Activated T-helper 2 cell treated with anti-CD3 and anti-CD28 coated beads, Interferon-gamma antibody, Interleukin-2, Interleukin-4, amounts not matched to agents 10 μg/mL and 5 μg/mL and 100 μg/mL, durations not matched to agents 14 hours and 24 hours and 36 hours (primary cell): Measurements from ENCODE around the gene HSH2D. TPM values are rescaled to one million over a fixed set of nuclear protein-coding genes. Genes with fewer than 3 reads are reported as not detected.

Experiments used
- DNase-seq: peaks from one replicate; pipeline ENCODE4 v3.0.0; 2021; ENCODE audit warnings: low spot score
- H3K27ac Mint-ChIP-seq: one replicate; pipeline ENCODE4 v1.8.0; 2021; ENCODE audit warnings: mixed read lengths
- H3K27me3 Mint-ChIP-seq: one replicate; pipeline ENCODE4 v1.8.0; 2021; ENCODE audit warnings: low read depth, mixed read lengths
- H3K36me3 Mint-ChIP-seq: one replicate; pipeline ENCODE4 v1.8.0; 2021; ENCODE audit warnings: low read depth, mixed read lengths
- H3K4me1 Mint-ChIP-seq: one replicate; pipeline ENCODE4 v1.8.0; 2021; ENCODE audit warnings: low read depth, mixed read lengths
- H3K4me3 Mint-ChIP-seq: one replicate; pipeline ENCODE4 v1.8.0; 2021; ENCODE audit warnings: low read depth, mild to moderate bottlenecking, moderate library complexity, mixed read lengths
- H3K9me3 Mint-ChIP-seq: one replicate; pipeline ENCODE4 v1.8.0; 2021; ENCODE audit warnings: mixed read lengths
- intact Hi-C: fragments of 100-400 bp; cut with micrococcal nuclease; formaldehyde crosslinking; loops from one replicate; pipeline ENCODE4 v1.15.1; 2023
- total RNA-seq: library from RNA; stranded (reverse); gene quantifications from 2 replicates; pipeline ENCODE4 v1.2.3, GENCODE V29; 2022

The HSH2D gene
- total RNA-seq, 1 donor from 2014 or later, result 43.5 TPM

GRCh38 chr19:16146112-16146511 is 2.6 kb downstream of the HSH2D start:
- Mint-ChIP-seq H3K4me3 (peak overlapping the region; percentile 75), H3K27ac (peak overlapping the region; percentile 30), H3K36me3 (peaks cover 42% of the 10 kb centered on the region), H3K9me3 (no peaks in the 10 kb centered on the region), H3K27me3 (no peaks in the 10 kb centered on the region), H3K4me1 (peaks cover 32% of the 10 kb centered on the region)
- no peak for DNase-seq
- intact Hi-C loops, result no loop called here

DNA sequence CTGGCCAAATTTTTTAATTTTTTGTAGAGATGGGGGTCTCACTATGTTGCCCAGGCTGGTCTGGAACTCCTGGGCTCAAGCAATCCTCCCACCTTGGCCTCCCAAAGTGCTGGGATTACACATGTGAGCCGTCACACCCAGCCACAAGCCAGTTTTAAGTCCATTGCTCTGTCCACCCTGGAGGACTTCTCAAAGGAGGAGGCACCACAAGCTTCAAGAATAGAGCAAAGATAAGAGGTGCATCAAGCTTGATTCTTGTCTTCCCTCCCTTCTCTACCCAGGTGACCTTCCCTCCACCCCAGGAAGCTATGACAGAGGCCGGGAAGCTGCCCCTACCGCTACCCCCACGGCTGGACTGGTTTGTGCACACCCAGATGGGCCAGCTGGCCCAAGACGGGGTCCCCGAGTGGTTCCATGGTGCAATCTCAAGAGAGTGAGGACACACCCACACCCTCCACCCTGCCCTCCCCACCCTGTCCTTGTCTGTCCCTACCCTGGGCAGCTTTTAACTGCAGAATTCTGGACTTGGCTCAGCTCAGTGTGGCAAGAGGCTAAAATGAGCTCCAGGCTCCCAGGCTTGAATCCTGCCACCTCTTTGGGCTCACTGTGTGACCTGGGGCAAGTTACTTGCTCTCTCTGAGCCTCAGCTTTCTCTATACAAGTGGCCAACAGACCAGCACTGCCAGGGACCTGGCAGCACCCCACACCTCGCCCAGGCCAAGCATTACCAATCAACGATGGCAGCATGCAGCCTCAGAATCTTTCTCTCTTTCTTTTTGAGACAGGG is 5.2 kb downstream of the HSH2D start:
- Mint-ChIP-seq H3K36me3 (peaks cover 63% of the 10 kb centered on the region), H3K4me3 (no peak overlapping the region), H3K27ac (peak overlapping the region; percentile 65), H3K4me1 (peaks cover 22% of the 10 kb centered on the region), H3K9me3 (no peaks in the 10 kb centered on the region), H3K27me3 (no peaks in the 10 kb centered on the region)
- intact Hi-C loops, result no loop called here
- DNase-seq, result no peak

DNA sequence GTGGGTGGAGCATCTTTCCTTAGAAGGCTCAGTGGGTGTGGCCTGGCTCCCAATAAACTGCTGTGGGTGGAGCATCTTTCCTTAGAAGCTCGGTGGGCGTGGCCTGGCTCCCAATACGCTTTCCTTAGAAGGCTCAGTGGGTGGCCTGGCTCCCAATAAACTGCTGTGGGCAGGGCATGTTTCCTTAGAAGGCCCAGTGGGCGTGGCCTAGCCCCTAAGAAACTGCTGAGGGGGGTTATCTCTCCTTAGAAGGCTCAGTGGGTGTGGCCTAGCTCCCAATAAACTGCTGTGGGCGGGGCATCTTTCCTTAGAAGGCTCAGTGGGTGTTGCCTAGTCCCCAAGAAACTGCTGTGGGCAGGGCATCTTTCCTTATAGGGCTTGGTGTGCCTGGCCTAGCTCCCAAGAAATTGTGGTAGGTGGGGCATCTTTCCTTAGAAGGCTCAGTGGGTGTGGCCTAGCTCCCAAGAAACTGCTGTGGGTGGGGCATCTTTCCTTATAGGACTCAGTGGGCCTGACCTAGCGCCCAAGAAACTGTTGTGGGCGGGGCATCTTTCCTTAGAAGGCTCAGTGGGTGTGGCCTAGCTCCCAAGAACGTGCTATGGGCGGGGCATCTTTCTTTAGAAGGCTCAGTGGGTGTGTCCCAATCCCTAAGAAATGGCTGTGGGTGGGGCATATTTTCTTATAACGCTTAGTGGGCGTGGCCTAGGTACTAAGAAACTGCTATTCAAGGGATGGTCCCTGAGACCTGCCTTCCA is 10.3 kb downstream of the HSH2D start:
- Mint-ChIP-seq H3K27me3 (no peaks in the 10 kb centered on the region), H3K9me3 (no peaks in the 10 kb centered on the region), H3K27ac (no peak overlapping the region), H3K4me3 (no peak overlapping the region), H3K36me3 (peaks cover 83% of the 10 kb centered on the region), H3K4me1 (peaks cover 10% of the 10 kb centered on the region)
- intact Hi-C loops, result no loop called here
- DNase-seq, result no peak

- DNase-seq, result no peak
- H3K27me3 Mint-ChIP-seq, result no peaks in the 10 kb centered on the region
- H3K9me3 Mint-ChIP-seq, result no peaks in the 10 kb centered on the region
- no peak overlapping the region for H3K27ac Mint-ChIP-seq
- intact Hi-C loops, result no loop called here
- H3K4me1 Mint-ChIP-seq, result peaks cover 6% of the 10 kb centered on the region
- H3K36me3 Mint-ChIP-seq, result peaks cover 75% of the 10 kb centered on the region
- no peak overlapping the region for H3K4me3 Mint-ChIP-seq
Observed at GRCh38 chr19:16154557-16154956, 11.1 kb downstream of the HSH2D start.

GRCh38 chr19:16155128-16155527 is 11.6 kb downstream of the HSH2D start:
- Mint-ChIP-seq H3K4me1 (peaks cover 6% of the 10 kb centered on the region), H3K36me3 (peaks cover 70% of the 10 kb centered on the region), H3K27ac (peak overlapping the region; percentile 19)

GRCh38 chr19:16156904-16157303 is 13.4 kb downstream of the HSH2D start:
- Mint-ChIP-seq H3K9me3 (no peaks in the 10 kb centered on the region), H3K27ac (no peak overlapping the region), H3K4me1 (peaks cover 21% of the 10 kb centered on the region), H3K4me3 (no peak overlapping the region), H3K36me3 (peaks cover 57% of the 10 kb centered on the region), H3K27me3 (no peaks in the 10 kb centered on the region)
- no peak for DNase-seq
- intact Hi-C loops, result no loop called here

More at GRCh38 chr19:16155128-16155527, 11.6 kb downstream of the HSH2D start:
- no peak for DNase-seq
- intact Hi-C loops, result no loop called here
- no peaks in the 10 kb centered on the region for H3K27me3 Mint-ChIP-seq
- H3K9me3 Mint-ChIP-seq, result no peaks in the 10 kb centered on the region
- no peak overlapping the region for H3K4me3 Mint-ChIP-seq

DNA sequence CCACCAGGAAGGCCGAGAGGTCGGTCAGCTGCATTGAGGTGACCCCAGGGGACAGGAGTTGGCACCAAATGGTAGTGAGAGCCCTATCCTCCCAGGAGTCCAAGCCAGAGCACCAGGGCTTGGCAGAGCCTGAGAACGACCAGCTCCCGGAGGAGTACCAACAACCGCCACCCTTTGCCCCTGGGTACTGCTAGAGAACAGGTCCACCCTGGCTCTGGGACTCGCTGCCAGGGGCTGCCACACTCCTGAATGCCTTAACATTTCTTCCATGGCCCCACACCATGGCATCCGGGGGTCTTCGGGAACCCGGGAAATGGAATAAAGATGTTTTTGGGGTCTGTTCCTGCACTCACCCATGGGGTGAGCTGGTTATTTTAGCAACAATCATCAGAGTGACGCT is 14.1 kb downstream of the HSH2D start:
- no peaks in the 10 kb centered on the region for H3K27me3 Mint-ChIP-seq
- intact Hi-C loops, result no loop called here
- H3K4me3 Mint-ChIP-seq, result no peak overlapping the region
- no peak overlapping the region for H3K27ac Mint-ChIP-seq
- no peak for DNase-seq
- H3K9me3 Mint-ChIP-seq, result no peaks in the 10 kb centered on the region
- peaks cover 23% of the 10 kb centered on the region for H3K4me1 Mint-ChIP-seq
- peaks cover 51% of the 10 kb centered on the region for H3K36me3 Mint-ChIP-seq

DNA sequence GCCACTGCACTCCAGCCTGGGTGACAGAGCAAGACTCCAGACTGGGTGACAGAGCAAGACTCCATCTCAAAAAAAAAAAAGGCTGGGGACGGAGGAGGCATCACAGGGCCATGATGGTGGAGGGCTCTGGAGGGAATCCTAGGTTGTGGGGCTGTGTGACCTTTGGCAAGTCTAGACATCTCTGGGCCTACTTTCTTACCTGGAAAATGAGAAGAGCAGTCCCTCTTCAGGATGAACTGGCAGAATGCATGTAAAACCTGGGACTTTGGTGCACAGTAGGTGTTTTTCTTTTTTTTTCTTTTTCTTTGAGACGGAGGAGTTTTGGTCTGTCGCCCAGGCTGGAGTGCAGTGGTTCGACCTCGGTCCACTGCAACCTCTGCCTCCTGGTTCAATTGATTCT is 16.2 kb downstream of the HSH2D start:
- no peaks in the 10 kb centered on the region for H3K27me3 Mint-ChIP-seq
- intact Hi-C loops, result loop anchor here (2.0 kb wide), 4 partner anchors 15 to 81 kb away; partner anchors contain the start of genes FAM32A and RAB8A
- peaks cover 31% of the 10 kb centered on the region for H3K36me3 Mint-ChIP-seq
- no peak overlapping the region for H3K27ac Mint-ChIP-seq
- DNase-seq, result no peak
- H3K9me3 Mint-ChIP-seq, result no peaks in the 10 kb centered on the region
- H3K4me3 Mint-ChIP-seq, result no peak overlapping the region
- H3K4me1 Mint-ChIP-seq, result peaks cover 23% of the 10 kb centered on the region

DNA sequence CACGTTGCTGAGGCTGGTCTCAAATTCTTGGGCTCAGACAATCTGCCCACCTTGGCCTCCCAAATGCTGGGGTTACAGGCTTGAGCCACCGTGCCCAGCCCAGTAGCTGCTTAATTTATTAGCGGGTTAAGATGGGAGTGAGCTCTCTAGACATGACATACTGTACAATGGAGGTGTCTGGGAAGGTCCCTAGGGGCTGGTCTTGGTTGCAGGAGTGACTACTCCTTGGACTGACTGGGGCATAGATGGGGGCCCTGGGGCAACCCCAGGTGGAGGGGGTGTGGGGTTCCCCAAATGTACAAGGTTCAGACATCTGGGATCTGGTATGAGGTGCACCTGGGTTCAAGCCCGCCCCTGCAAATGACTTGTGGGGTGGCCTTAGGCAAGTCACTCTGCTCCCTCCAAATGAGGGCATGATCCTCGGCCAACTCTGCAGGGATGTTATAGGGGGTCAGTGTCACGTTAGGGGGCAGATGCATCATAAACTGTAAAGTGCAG is 17.0 kb downstream of the HSH2D start:
- no peaks in the 10 kb centered on the region for H3K9me3 Mint-ChIP-seq
- no peak for DNase-seq
- intact Hi-C loops, result loop anchor here (2.0 kb wide), 4 partner anchors 16 to 82 kb away; partner anchors contain the start of genes FAM32A and RAB8A

GRCh38 chr19:16160943-16161560 is 17.6 kb downstream of the HSH2D start:
- no peaks in the 10 kb centered on the region for H3K9me3 Mint-ChIP-seq
- H3K27ac Mint-ChIP-seq, result peak overlapping the region; percentile 80
- H3K27me3 Mint-ChIP-seq, result no peaks in the 10 kb centered on the region
- H3K4me1 Mint-ChIP-seq, result peaks cover 18% of the 10 kb centered on the region
- H3K4me3 Mint-ChIP-seq, result peak overlapping the region; percentile 22
- intact Hi-C loops, result loop anchor here (1.0 to 2.0 kb wide), 5 partner anchors 16 to 82 kb away; partner anchors contain the start of genes FAM32A and RAB8A
- no peak for DNase-seq
- peaks cover 18% of the 10 kb centered on the region for H3K36me3 Mint-ChIP-seq

More for the DNA sequence above, 17.0 kb downstream of the HSH2D start:
- peaks cover 18% of the 10 kb centered on the region for H3K4me1 Mint-ChIP-seq
- H3K27ac Mint-ChIP-seq, result peak overlapping the region; percentile 80
- peaks cover 22% of the 10 kb centered on the region for H3K36me3 Mint-ChIP-seq
- no peaks in the 10 kb centered on the region for H3K27me3 Mint-ChIP-seq
- H3K4me3 Mint-ChIP-seq, result no peak overlapping the region

GRCh38 chr19:16161840-16162239 is 18.4 kb downstream of the HSH2D start:
- Mint-ChIP-seq H3K9me3 (no peaks in the 10 kb centered on the region), H3K4me3 (no peak overlapping the region), H3K4me1 (peaks cover 18% of the 10 kb centered on the region), H3K27ac (peak overlapping the region; percentile 58), H3K27me3 (no peaks in the 10 kb centered on the region), H3K36me3 (peaks cover 12% of the 10 kb centered on the region)
- intact Hi-C loops, result loop anchor here (1.0 to 2.0 kb wide), 5 partner anchors 17 to 83 kb away; partner anchors contain the start of genes FAM32A and RAB8A
- DNase-seq, result no peak

GRCh38 chr19:16164222-16164890 is 20.9 kb downstream of the HSH2D start:
- peaks cover 6% of the 10 kb centered on the region for H3K9me3 Mint-ChIP-seq
- no peak for DNase-seq
- H3K4me1 Mint-ChIP-seq, result peaks cover 27% of the 10 kb centered on the region
- H3K4me3 Mint-ChIP-seq, result no peak overlapping the region
- H3K27me3 Mint-ChIP-seq, result no peaks in the 10 kb centered on the region
- H3K27ac Mint-ChIP-seq, result no peak overlapping the region
- no peaks in the 10 kb centered on the region for H3K36me3 Mint-ChIP-seq
- intact Hi-C loops, result no loop called here
